Dermis microvascular lymphatic vessel endothelial cell (primary cell): ENCODE results near the gene GABBR2. TPM values are rescaled to one million over a fixed set of nuclear protein-coding genes. Genes with fewer than 3 reads are reported as not detected.

Source experiments
- DNase-seq, 2 donors: peaks; one replicate each; pipeline versions ENCODE4 v3.0.0 to v3.0.0-alpha.2; 2010; ENCODE audit warnings: low read depth in 2 of 2
- total RNA-seq: library from RNA; depleted of rRNA; stranded (reverse); fragments of >200 nt; gene quantifications from 2 replicates; pipeline ENCODE4 v1.2.1, GENCODE V29; 2014

GABBR2 gene
- total RNA-seq, 1 donor from 2014 or later = 1.8 TPM

GRCh38 chr9:98263080-98263479 is 445.7 kb downstream of the GABBR2 start:
- no peak for DNase-seq

GRCh38 chr9:98262056-98262455 is 446.7 kb downstream of the GABBR2 start:
- DNase-seq = no peak

- no peak for DNase-seq
Observed at GRCh38 chr9:98260635-98261034, 448.1 kb downstream of the GABBR2 start.

- DNase-seq = no peak
Observed at GRCh38 chr9:98259791-98260190, 448.9 kb downstream of the GABBR2 start.

- DNase-seq = no peak
Observed at GRCh38 chr9:98256756-98257155, 452.0 kb downstream of the GABBR2 start.

GRCh38 chr9:98255578-98256296 is 453.0 kb downstream of the GABBR2 start, which contains the start of gene TBC1D2:
Gene TBC1D2 (minus strand): TSS chr9:98255649. CDS start chr9:98255541, 108 bp downstream.
- DNase-seq = peak; percentile 81 to 94

- DNase-seq = peak in 1 of 2 donors; percentile 55
Observed at GRCh38 chr9:98255061-98255577, 453.6 kb downstream of the GABBR2 start.

- no peak for DNase-seq
Observed at GRCh38 chr9:98254228-98255060, 454.3 kb downstream of the GABBR2 start.

GRCh38 chr9:98253565-98253964 is 455.2 kb downstream of the GABBR2 start:
- no peak for DNase-seq

GRCh38 chr9:98251551-98251950 is 457.2 kb downstream of the GABBR2 start:
- peak in 1 of 2 donors; percentile 59 for DNase-seq

- DNase-seq = no peak
Observed at GRCh38 chr9:98249771-98250170, 459.0 kb downstream of the GABBR2 start.

- DNase-seq = peak in 1 of 2 donors; percentile 79
Observed at GRCh38 chr9:98248737-98249474, 459.8 kb downstream of the GABBR2 start.

GRCh38 chr9:98247831-98248657 is 460.7 kb downstream of the GABBR2 start:
- DNase-seq = no peak

- DNase-seq = no peak
Observed at GRCh38 chr9:98242426-98242825, 466.3 kb downstream of the GABBR2 start.

- DNase-seq = no peak
Observed at GRCh38 chr9:98241357-98242300, 467.1 kb downstream of the GABBR2 start.

- DNase-seq = no peak
Observed at GRCh38 chr9:98240475-98240874, 468.3 kb downstream of the GABBR2 start.
